Activated effector memory CD4-positive, alpha-beta T cell treated with Interleukin-2 at 50 U/mL for 16 hours (primary cell): ENCODE results near the gene MPP4.

ENCODE experiments used
- DNase-seq: peaks from one replicate; pipeline ENCODE4 v3.0.0-alpha.2; 2020

Gene MPP4

DNA sequence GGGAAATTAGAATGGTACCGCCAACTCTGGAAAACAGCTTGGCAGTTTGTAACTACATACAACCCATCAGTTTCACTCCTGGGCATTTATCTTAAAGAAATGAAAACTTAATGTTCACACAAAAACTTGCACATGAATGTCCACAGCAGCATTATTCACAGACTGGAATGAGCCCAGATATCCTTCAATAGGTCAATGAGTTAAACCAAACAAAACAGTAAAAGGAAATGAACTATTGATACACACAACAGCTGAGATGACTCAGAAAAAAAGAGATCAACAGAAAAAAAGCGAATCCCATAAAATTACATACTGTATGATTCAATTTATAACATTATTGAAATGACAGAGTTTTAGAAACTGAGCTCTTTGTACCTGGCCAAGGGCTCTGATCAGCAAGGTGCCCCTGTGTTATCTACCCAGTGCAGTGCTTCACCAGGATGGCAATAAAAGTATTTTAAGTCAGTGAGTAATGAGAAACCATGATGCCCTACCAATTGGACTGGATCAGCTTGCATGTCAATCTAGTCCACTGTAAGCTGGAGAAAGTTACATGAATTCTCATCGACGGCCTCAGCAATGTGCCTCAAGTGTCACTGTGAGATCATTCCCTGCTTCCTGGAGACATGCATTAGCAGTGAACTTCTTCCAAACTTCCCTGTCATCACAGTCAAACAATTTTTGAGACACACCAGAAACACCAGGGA lies 77.0 kb downstream of the MPP4 start:
- no peak for DNase-seq

DNA sequence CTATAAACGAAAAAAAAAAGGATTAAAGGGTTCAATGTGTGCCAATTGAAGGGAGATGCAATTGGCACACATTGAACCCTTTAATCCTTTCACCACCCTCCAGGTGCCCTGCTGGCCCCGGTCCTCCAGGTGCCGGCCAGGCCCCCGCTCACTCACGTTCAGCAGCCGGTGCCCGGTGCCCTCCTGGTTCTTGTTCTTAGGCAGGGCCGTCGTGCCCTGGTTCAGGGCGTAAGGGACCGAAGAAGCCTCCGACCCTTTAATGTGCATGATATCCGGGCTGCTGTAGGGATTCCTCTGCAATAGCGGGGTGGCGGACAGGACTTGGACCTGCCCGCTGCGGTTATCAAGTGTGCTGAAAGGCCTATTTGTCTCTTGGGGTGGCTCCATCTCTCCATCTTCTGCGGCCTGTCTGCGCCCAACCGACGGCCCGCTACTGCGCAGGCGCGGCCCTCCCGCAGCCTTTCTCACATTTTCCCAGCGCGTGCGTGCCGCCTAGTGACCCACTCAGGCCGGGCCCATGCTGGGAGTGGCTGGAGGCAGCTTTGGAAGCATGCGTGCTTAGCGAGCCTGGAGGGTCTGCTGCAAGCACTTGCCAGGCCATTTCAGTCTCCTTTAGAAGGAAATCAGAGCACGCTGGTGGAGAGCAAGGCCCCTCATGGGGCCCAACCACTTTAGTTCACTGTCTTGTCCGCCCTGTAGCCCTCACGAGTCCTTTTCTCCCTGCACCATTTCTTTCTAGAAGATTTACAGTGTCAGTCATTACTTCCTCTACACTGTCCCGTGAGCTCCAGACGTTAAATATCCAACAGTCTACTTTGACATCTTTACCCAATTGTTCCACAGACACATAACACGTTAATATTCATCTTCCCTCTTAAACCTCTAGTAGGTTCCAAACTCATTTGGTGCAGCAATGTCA lies 79.4 kb downstream of the MPP4 start:
- no peak for DNase-seq

DNA sequence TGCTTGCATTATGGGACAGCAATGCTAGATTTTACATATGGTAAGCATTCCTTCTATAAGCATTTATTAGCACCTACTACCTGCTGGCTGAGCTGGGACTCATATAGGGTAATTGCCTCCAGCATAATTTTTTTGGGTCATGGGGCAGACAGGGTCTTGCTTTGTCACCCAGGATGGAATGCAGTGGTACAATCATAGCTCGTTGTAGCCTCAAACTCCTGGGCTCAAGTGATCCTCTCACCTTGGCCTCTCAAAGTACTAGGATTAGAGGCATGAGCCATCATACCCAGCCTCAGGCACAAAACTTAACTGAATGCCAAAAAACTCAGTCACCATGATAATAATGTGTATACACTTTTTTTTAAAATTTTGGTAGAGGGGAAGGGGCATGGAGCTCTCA lies 90.4 kb downstream of the MPP4 start:
- no peak for DNase-seq

DNA sequence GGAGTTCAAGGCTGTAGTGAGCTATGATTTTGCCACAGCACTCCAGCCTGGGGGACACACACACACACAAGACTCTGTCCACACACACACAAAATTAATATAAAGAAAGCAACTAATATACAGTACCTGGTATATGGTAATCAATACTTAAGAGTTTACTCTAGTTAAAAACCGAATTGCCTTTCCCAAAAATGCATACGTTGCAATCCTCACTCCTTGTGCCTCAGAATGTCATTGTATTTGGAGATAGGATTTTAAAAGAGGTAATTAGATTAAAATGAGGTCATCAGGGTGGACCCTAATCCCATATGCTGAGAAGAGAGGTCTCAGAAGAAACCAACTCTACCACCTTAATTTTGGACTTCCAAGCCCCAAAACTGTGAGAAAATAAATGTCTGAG lies 90.9 kb downstream of the MPP4 start:
- no peak for DNase-seq

DNA sequence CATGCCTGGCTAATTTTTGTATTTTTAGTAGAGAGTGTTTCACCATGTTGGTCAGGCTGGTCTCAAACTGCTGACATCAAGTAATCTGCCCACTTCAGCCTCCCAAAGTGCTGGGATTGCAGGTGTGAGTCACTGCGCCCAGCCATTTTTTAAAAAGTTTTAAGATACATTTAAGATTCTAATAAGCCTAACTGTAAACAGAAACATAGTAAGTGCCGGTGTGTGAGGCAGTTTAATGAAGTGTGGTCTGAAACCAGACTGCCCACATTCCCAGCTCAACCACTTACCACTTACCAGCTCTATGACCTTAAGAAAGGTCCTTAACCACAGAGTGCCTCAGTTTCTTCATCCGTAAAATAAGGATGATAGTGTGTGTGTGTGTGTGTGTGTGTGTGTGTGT lies 97.5 kb downstream of the MPP4 start:
- no peak for DNase-seq

DNA sequence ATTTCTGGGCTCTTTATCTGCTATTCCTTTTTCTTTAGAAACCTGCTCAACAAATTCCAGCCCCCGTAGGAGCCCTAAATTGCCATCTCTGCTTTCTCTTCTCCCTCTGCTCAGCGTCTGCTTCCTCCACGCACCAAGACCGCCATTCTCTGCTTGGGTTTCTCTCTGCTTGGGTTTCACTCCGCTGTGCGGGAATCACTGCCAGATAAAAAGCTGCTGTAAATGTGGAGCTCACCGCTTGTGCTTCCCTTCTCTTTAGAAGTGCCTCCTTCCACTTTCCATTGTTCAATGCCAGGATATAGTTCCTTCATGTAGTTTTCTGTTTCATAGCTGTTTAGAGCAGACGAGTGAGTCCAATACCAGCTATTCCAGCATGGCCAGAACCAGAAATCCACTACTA lies 101.0 kb downstream of the MPP4 start:
- no peak for DNase-seq
